GM23248 (cell line): ENCODE measurements around the gene FAM8A1. TPM values are rescaled to one million over a fixed set of nuclear protein-coding genes. Genes with fewer than 3 reads are reported as not detected.

Source experiments
- DNase-seq: peaks from one replicate; pipeline ENCODE4 v3.0.0-alpha.2; 2015
- H2AFZ ChIP-seq: fragments of 200-600 bp; sonication (generic); 2 replicates; pipeline ENCODE4 v1.6.1; 2016; ENCODE audit warnings: antibody characterized with exemption
- H3F3A ChIP-seq: fragments of 200-600 bp; sonication (generic); 2 replicates; pipeline ENCODE4 v1.6.1; 2016; ENCODE audit warnings: mild to moderate bottlenecking, antibody characterized with exemption, mixed run types; ENCODE audit not compliant: insufficient read depth
- H3K27ac ChIP-seq: fragments of 200-600 bp; sonication (generic); 2 replicates; pipeline ENCODE4 v1.5.1; 2016; ENCODE audit warnings: mild to moderate bottlenecking
- H3K27me3 ChIP-seq: fragments of 200-600 bp; sonication (generic); replicated peaks from 2 replicates; pipeline ENCODE4 v1.6.1; 2016; ENCODE audit warnings: mild to moderate bottlenecking; ENCODE audit not compliant: insufficient read depth
- H3K36me3 ChIP-seq: fragments of 200-600 bp; sonication (generic); 2 replicates; pipeline ENCODE4 v1.6.1; 2016; ENCODE audit warnings: low read depth, mild to moderate bottlenecking
- H3K4me1 ChIP-seq: fragments of 200-600 bp; sonication (generic); 2 replicates; pipeline ENCODE4 v1.6.1; 2016; ENCODE audit warnings: mild to moderate bottlenecking; ENCODE audit not compliant: insufficient read depth
- H3K4me2 ChIP-seq: fragments of 200-600 bp; sonication (generic); one replicate; pipeline ENCODE4 v1.6.1; 2016; ENCODE audit warnings: mild to moderate bottlenecking; ENCODE audit not compliant: unreplicated experiment
- H3K4me3 ChIP-seq: fragments of 200-600 bp; sonication (generic); 2 replicates; pipeline ENCODE4 v1.5.1; 2016; ENCODE audit warnings: mild to moderate bottlenecking
- H3K79me2 ChIP-seq: fragments of 200-600 bp; sonication (generic); 2 replicates; pipeline ENCODE4 v1.6.1; 2016; ENCODE audit warnings: mild to moderate bottlenecking; ENCODE audit not compliant: insufficient read depth
- H3K9ac ChIP-seq: fragments of 200-600 bp; sonication (generic); 2 replicates; pipeline ENCODE4 v1.6.1; 2016; ENCODE audit warnings: mild to moderate bottlenecking
- H3K9me2 ChIP-seq: fragments of 200-600 bp; sonication (generic); 2 replicates; pipeline ENCODE4 v1.6.1; 2016; ENCODE audit warnings: mixed run types, mild to moderate bottlenecking, moderate library complexity; ENCODE audit not compliant: insufficient read depth
- H3K9me3 ChIP-seq: fragments of 200-600 bp; sonication (generic); one replicate; pipeline ENCODE4 v1.6.1; 2017; ENCODE audit warnings: low read depth
- H4K20me1 ChIP-seq: fragments of 200-600 bp; sonication (generic); 2 replicates; pipeline ENCODE4 v1.6.0; 2016; ENCODE audit not compliant: insufficient read depth
- EZH2 ChIP-seq: fragments of 200-600 bp; sonication (generic); IDR thresholded peaks from 2 replicates; pipeline ENCODE4 v1.6.1; 2018; ENCODE audit warnings: antibody characterized with exemption, mild to moderate bottlenecking; ENCODE audit not compliant: insufficient read depth, poor library complexity, severe bottlenecking
- EZH2phosphoT487 ChIP-seq: fragments of 200-600 bp; sonication (generic); IDR thresholded peaks from 2 replicates; pipeline ENCODE4 v1.6.1; 2018; ENCODE audit warnings: antibody characterized with exemption, moderate library complexity, mild to moderate bottlenecking, low read depth; ENCODE audit not compliant: insufficient read depth
- WGBS, 2 experiments: methylation state at CpG; one replicate each; pipeline ENCODE4 v1.1.6; 2015 to 2017; ENCODE audit warnings: low lambda C conversion rate in 2 of 2, low coverage in 1 of 2; ENCODE audit errors: missing lambda C conversion rate in 2 of 2; 5-methylcytosine and 5-hydroxymethylcytosine counted together
- in situ Hi-C: fragments of 300-500 bp; cut with MboI; formaldehyde crosslinking; loops from 2 replicates; pipeline ENCODE4 v1.15.0; 2020
- polyA plus RNA-seq: library from polyadenylated mRNA; unstranded; fragments of >200 nt; fragmentation: Nextera tagmentation; extraction: Ambion mirVana; gene quantifications from 2 replicates; pipeline ENCODE4 v1.2.1, GENCODE V29; 2016
- small RNA-seq: library from RNA; depleted of rRNA; stranded (forward); fragments of <200 nt; gene quantifications from one replicate; pipeline ENCODE3, GENCODE V24; 2014; ENCODE audit warnings: low read depth, low replicate concordance
- total RNA-seq: library from RNA; depleted of rRNA; stranded (reverse); fragments of >200 nt; shearing (Covaris generic); gene quantifications from 2 replicates; pipeline ENCODE4 v1.2.3, GENCODE V29; 2014; rRNA removed

FAM8A1 gene
- total and polyA plus RNA-seq, 2 experiments from 2014 or later, result 15.0 to 28.4 TPM

DNA sequence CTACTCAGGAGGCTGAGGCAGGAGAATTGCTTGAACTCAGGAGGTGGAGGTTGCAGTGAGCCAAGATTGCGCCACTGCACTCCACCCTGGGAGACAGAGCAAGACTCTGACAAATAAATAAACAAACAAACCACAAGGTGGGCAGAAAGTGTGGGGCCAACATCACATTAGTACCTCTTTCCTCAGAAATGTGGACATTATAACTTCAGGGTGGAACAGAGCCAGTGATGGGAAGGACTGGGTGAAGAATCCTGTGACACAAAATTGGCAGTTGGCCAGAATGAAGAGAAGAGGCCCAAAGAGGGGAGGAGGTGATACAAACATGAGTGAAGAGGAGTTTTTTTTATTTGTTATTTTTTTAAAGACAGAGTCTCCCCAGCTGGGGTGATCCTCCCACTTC, 56.0 kb downstream of the FAM8A1 start:
- Histone ChIP-seq H3F3A (peaks cover 12% of the 10 kb centered on the region), H3K9me2 (no peaks in the 10 kb centered on the region), H3K36me3 (peaks cover 32% of the 10 kb centered on the region; the same call in 1 of the 2 replicates), H2AFZ (no peak overlapping the region), H3K79me2 (peaks cover 94% of the 10 kb centered on the region), H4K20me1 (no peaks in the 10 kb centered on the region), H3K4me1 (no peaks in the 10 kb centered on the region), H3K4me2 (no peak overlapping the region), H3K9me3 (no peaks in the 10 kb centered on the region), H3K27ac (no peak overlapping the region), H3K27me3 (no peaks in the 10 kb centered on the region), H3K4me3 (no peak overlapping the region), H3K9ac (no peak overlapping the region)
- 92 to 100% methylated on average over 1 of the region's 1 CpG for WGBS, 2 experiments
- in situ Hi-C loops, result no loop called here
- DNase-seq, result peak; percentile 15
- TF ChIP-seq EZH2phosphoT487 (no peak), EZH2 (no peak)

DNA sequence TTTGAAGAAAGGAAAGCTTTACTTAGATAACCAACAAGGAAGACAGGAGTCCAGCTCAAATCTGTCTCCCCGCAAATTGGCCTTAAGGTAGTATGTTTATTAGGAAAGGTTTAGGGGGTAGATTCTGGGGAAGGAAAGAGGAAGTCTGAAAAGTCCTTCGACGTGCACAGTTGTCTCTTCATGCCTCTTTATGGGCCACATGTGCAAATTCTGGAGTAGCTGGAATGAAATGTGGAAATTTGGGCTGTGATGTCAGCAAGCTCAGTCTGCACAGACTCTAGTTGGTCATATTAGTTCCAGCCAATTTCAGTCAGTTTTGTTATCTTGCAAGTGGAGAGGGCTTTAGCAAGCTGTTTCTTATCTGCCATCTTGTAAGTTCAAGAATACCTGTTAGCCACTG, 56.5 kb downstream of the FAM8A1 start:
- Histone ChIP-seq H4K20me1 (no peaks in the 10 kb centered on the region), H3K36me3 (peaks cover 33% of the 10 kb centered on the region; the same call in 1 of the 2 replicates), H3F3A (peaks cover 12% of the 10 kb centered on the region), H3K4me2 (no peak overlapping the region), H3K4me1 (no peaks in the 10 kb centered on the region), H3K4me3 (no peak overlapping the region), H3K9ac (no peak overlapping the region), H3K9me2 (no peaks in the 10 kb centered on the region), H3K79me2 (peaks cover 95% of the 10 kb centered on the region), H3K27me3 (no peaks in the 10 kb centered on the region), H3K27ac (no peak overlapping the region), H2AFZ (no peak overlapping the region), H3K9me3 (no peaks in the 10 kb centered on the region)
- WGBS, 2 experiments, result 79 to 86% methylated on average over 3 of the region's 3 CpGs
- in situ Hi-C loops, result no loop called here
- no peak for TF ChIP-seq EZH2phosphoT487
- no peak for TF ChIP-seq EZH2
- no peak for DNase-seq

Small RNA genes within 50 kb of the gene (small RNA-seq; reads per million reads assigned to genes)
- gene RNU6-190P, result not detected
- gene SUMO2P13, result not detected

Other genes with a start within 250 kb of the FAM8A1 start
- 4.8 and 9.9 TPM in 2 replicates for gene CAP2, start 206.7 kb upstream of the FAM8A1 start, total RNA-seq
- 22.5 and 23.2 TPM in 2 replicates for gene CAP2, start 206.7 kb upstream of the FAM8A1 start, polyA plus RNA-seq
- 22.9 and 25.3 TPM in 2 replicates for gene NUP153, start 106.6 kb downstream of the FAM8A1 start, total RNA-seq
- 12.0 and 12.6 TPM in 2 replicates for gene NUP153, start 106.6 kb downstream of the FAM8A1 start, polyA plus RNA-seq